Measurements from ENCODE around the gene DUOX2. TPM values are rescaled to one million over a fixed set of nuclear protein-coding genes. Genes with fewer than 3 reads are reported as not detected.

The DUOX2 gene
- total RNA-seq = not detected in 2 replicates

GRCh38 chr15:45114076-45114750, at the start of gene DUOX2, which contains the start of gene DUOXA2:
DUOX2 (minus strand) TSS chr15:45114172; CDS start chr15:45113411, 761 bp downstream.
DUOXA2 (plus strand) TSS chr15:45114326; CDS start chr15:45114606, 280 bp downstream.
- TF ChIP-seq CTCF (conservative IDR thresholded peaks at IDR 0.05; ENCODE audit: low read depth, low read length) = no peak
- DNase-seq (ENCODE audit: low read depth) = no peak
- H3K4me3 ChIP-seq (ENCODE audit: low read depth, low read length) = no peak within 1 kb of the TSS

GRCh38 chr15:45163508-45163856, 49.5 kb upstream of the DUOX2 start:
- no peak for TF ChIP-seq CTCF (conservative IDR thresholded peaks at IDR 0.05; ENCODE audit: low read depth, low read length)
- DNase-seq (ENCODE audit: low read depth) = no peak
- no peak overlapping the region for H3K4me3 ChIP-seq (ENCODE audit: low read depth, low read length)

GRCh38 chr15:45162771-45163507, 49.0 kb upstream of the DUOX2 start:
- peak; percentile 27 for DNase-seq (ENCODE audit: low read depth)
- TF ChIP-seq CTCF (conservative IDR thresholded peaks at IDR 0.05; ENCODE audit: low read depth, low read length) = peak; percentile 99
- no peak overlapping the region for H3K4me3 ChIP-seq (ENCODE audit: low read depth, low read length)

GRCh38 chr15:45161666-45162065, 47.7 kb upstream of the DUOX2 start:
- no peak overlapping the region for H3K4me3 ChIP-seq (ENCODE audit: low read depth, low read length)
- no peak for TF ChIP-seq CTCF (conservative IDR thresholded peaks at IDR 0.05; ENCODE audit: low read depth, low read length)
- no peak for DNase-seq (ENCODE audit: low read depth)

GRCh38 chr15:45157974-45158373, 44.0 kb upstream of the DUOX2 start:
- no peak for TF ChIP-seq CTCF (conservative IDR thresholded peaks at IDR 0.05; ENCODE audit: low read depth, low read length)
- no peak for DNase-seq (ENCODE audit: low read depth)
- no peak overlapping the region for H3K4me3 ChIP-seq (ENCODE audit: low read depth, low read length)

GRCh38 chr15:45156744-45157455, 42.9 kb upstream of the DUOX2 start:
- no peak overlapping the region for H3K4me3 ChIP-seq (ENCODE audit: low read depth, low read length)
- TF ChIP-seq CTCF (conservative IDR thresholded peaks at IDR 0.05; ENCODE audit: low read depth, low read length) = no peak
- no peak for DNase-seq (ENCODE audit: low read depth)
